Kidney epithelial cell (primary cell): Measurements from ENCODE around the gene AARS2. TPM values are rescaled to one million over a fixed set of nuclear protein-coding genes. Genes with fewer than 3 reads are reported as not detected.

Source experiments
- DNase-seq: peaks from one replicate; pipeline ENCODE4 v3.0.0-alpha.2; 2010; ENCODE audit warnings: low read depth
- H3K27me3 ChIP-seq: 2 replicates; pipeline ENCODE4 v1.6.0; 2011; ENCODE audit warnings: low read length; ENCODE audit not compliant: control insufficient read depth, insufficient read depth
- H3K36me3 ChIP-seq: 2 replicates; pipeline ENCODE4 v1.5.1; 2011; ENCODE audit warnings: low read length; ENCODE audit not compliant: control insufficient read depth, insufficient read depth
- H3K4me3 ChIP-seq: 2 replicates; pipeline ENCODE4 v1.5.1; 2011; ENCODE audit warnings: low read depth, mild to moderate bottlenecking, control low read depth, low read length
- total RNA-seq: library from RNA; depleted of rRNA; stranded (reverse); fragments of >200 nt; gene quantifications from 2 replicates; pipeline ENCODE4 v1.2.3, GENCODE V29; 2015
- TF ChIP-seq, protein P1 (sequence below): IDR thresholded peaks from 2 replicates; pipeline ENCODE4 v1.5.1; 2011; ENCODE audit warnings: mild to moderate bottlenecking, moderate library complexity, low read length, control low read depth, inconsistent platforms; ENCODE audit not compliant: insufficient read depth, poor library complexity, severe bottlenecking

Gene AARS2
- total RNA-seq, 1 donor from 2014 or later: 11.9 TPM

DNA sequence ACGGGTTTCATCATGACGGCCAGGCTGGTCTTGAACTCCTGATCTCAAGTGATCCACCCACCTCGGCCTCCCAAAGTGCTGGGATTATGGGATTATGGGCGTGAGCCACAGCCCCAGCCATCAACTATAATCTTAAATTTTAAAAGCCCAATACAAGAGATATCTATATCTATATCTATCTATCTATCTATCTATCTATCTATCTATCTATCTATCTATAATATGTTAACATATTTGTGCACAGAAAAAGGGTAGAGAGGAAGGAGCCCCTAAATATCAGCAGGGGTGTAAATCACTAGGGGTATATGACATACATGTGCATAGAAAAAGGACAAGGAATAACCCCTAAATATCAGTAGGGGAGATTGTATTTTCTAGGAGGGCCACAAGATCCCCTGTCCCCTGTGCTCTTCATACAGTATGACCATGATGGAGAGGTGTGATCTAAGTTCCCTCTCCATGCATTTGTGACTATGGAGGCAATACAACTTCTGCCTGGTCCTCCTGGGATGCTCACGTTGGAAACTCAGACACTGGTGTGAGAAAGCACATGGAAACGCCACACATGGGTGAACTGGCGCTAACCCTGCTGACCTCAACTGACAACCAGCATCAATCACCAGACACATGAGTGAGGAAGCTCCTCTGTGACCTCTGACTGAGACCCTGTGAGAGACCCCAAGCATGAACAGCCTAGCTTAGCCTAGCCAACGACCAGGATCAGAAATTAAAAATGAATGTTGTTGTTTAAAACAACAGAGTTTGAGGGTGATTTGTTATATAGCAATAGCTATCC, 28.1 kb upstream of the AARS2 start:
- H3K36me3 ChIP-seq: no peaks in the 10 kb centered on the region
- TF ChIP-seq, protein P1, sequence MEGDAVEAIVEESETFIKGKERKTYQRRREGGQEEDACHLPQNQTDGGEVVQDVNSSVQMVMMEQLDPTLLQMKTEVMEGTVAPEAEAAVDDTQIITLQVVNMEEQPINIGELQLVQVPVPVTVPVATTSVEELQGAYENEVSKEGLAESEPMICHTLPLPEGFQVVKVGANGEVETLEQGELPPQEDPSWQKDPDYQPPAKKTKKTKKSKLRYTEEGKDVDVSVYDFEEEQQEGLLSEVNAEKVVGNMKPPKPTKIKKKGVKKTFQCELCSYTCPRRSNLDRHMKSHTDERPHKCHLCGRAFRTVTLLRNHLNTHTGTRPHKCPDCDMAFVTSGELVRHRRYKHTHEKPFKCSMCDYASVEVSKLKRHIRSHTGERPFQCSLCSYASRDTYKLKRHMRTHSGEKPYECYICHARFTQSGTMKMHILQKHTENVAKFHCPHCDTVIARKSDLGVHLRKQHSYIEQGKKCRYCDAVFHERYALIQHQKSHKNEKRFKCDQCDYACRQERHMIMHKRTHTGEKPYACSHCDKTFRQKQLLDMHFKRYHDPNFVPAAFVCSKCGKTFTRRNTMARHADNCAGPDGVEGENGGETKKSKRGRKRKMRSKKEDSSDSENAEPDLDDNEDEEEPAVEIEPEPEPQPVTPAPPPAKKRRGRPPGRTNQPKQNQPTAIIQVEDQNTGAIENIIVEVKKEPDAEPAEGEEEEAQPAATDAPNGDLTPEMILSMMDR: no peak
- DNase-seq: no peak
- no peak overlapping the region for H3K4me3 ChIP-seq
- H3K27me3 ChIP-seq: peaks cover 31% of the 10 kb centered on the region

DNA sequence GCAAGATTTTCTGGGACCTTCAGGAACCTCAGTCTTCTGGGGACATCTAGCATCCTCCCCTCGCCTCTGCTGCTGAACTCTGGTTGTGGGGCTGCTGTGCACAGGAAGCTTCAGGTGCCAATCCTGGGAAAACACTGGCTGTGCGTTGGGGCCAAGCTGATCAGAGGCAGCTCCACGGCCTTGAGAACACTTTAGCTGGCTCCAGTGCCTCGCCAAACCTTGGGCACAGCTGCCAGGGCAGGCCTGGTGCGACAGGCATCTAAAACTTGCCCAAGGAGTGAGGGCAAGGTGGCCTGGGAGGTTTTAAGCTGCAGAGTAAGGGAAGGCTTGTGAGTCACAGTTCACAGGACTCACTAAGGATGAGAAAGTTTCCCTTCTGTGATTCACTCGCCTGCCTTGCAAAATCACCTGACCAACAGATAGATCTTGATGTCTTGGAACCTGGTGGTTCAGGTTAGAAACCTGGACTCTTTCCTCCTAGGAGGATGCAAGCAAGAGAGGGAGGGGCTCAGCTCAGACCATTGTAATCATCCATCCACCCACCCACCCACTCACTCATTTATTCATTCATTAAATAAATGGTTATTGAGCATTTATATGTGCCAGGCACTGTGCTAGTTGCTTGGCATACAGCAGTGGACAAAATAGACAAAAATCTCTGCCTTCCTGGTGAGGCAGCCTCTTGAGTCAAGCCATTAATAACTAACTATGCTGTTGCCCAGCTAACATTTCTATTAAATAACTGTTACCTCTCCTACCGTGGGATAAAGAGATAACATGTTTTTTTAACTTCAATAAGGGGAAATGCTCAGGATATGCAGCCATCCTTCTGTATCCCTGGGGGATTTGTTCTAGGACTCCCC, 26.8 kb upstream of the AARS2 start:
- H3K36me3 ChIP-seq: no peaks in the 10 kb centered on the region
- no peak overlapping the region for H3K4me3 ChIP-seq
- TF ChIP-seq, protein P1: no peak
- DNase-seq: peak; percentile 83
- peaks cover 32% of the 10 kb centered on the region for H3K27me3 ChIP-seq

DNA sequence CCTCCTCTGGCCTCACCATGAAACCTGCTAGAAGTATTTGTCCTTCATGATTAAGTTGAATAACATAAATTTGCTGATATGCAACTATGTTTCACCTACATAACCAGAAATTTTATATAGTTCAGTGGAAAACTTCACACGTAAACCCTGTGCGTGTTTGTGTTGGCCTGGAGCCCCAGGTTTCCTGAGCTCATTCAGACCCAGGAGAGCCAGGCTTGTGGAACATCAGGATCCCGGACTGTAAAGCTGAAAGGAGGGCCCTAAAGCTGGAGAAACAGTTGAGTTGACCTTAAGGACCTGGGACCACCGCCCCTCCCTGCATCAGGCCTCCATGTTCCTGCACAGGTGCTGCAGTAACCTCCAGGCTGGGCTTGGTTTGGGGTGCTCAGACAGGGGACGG, 26.2 kb upstream of the AARS2 start:
- Histone ChIP-seq H3K36me3 (no peaks in the 10 kb centered on the region), H3K4me3 (no peak overlapping the region), H3K27me3 (peaks cover 28% of the 10 kb centered on the region)
- TF ChIP-seq, protein P1: no peak
- no peak for DNase-seq

DNA sequence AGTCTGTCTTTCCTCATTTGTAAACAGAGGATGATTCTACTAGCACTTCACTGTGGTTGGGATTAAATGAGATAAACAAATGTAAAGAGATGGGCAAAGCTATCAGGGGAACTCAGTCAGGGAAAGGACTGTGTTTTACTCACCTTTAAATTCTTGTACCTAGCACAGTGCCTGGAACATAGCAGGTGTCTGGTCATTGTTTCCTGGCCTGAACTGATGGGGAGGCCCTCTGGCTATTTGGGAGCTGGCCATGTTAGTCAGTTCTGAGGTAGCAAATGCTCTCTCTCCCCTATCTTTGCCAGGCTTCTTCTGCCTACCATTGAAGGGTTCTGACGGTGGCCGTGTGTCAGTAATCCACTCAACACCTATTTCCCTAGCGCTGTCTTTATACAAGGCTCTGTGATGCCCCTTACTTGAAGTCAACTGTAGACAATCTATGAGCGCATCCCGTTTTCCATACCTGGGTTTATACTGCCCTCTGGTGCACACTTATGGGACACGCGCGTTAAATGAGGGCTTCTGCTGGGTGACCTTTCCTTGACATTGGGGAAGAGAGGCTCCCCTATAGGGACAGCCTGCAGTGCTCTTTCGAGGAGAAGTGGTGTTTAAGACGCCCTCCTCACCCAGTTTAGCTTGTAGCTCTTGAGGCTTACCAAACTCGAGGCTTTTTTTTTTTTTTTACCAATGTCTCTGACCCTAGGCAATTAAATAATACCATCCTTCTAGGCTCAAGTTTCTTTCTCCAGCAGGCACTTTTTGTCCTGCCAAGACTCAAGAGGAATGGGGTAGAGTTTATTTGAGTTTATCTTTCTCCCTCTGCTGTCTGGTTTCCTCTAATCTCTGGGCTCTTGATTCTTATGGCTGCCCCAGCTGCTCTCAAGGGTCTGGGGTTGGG, 25.3 kb upstream of the AARS2 start:
- Histone ChIP-seq H3K4me3 (no peak overlapping the region), H3K36me3 (no peaks in the 10 kb centered on the region), H3K27me3 (peaks cover 20% of the 10 kb centered on the region)
- no peak for DNase-seq
- TF ChIP-seq, protein P1: peak; percentile 73

DNA sequence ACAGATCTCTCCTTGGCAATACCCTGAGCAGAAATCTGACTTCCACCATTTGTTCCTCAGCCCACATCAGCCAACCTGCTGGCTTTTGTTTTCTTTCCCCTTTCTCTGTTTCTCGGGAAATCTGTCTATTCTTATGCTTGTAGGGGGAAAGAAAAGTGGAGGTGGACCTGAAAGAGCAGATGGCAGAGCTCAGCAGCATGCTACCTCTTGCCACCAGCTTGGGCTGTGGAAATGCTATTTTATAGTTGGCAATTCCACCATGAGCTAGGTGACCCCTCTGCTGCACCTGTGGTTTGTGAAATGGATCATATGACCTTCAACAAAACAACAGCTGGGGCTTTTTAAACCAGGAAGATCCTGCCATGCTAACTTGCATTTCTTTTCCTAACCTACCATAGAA, 22.5 kb upstream of the AARS2 start:
- Histone ChIP-seq H3K4me3 (no peak overlapping the region), H3K27me3 (peaks cover 2% of the 10 kb centered on the region), H3K36me3 (no peaks in the 10 kb centered on the region)
- no peak for DNase-seq
- TF ChIP-seq, protein P1: no peak
